Measurements from ENCODE around the gene MMEL1. TPM values are rescaled to one million over a fixed set of nuclear protein-coding genes. Genes with fewer than 3 reads are reported as not detected.

Gene MMEL1
- total and polyA plus RNA-seq, 4 experiments from 2014 or later = 0.67 to 8.1 (median 3.2) TPM

- Mint-ChIP-seq H3K9me3 (no peaks in the 10 kb centered on the region), H3K27ac (peak overlapping the region in 2 of 7 donors; percentile 13 to 70), H3K36me3 (peaks cover under 1 to 14% of the 10 kb centered on the region in 2 donors), H3K27me3 (no peaks in the 10 kb centered on the region), H3K4me3 (no peak overlapping the region), H3K4me1 (peaks cover 0 to 4% (median 1%) of the 10 kb centered on the region in 4 donors)
- ChIA-PET POLR2A (ENCODE audit: partially characterized antibody) (interaction anchor here (0.6 to 6.3 kb wide), 2 partner anchors 18 to 953 kb away, joined by 3 to 59 read pairs; no protein-coding TSS in a partner anchor), CTCF (ENCODE audit: partially characterized antibody) (interaction anchor here (0.6 kb wide), 1 partner anchor 321 kb away, joined by 4 read pairs; no protein-coding TSS in a partner anchor)
- H3K4me1 ChIP-seq (ENCODE audit: insufficient read depth, low read length) = no peaks in the 10 kb centered on the region
- no peak for DNase-seq
- no peak overlapping the region for H3K27ac ChIP-seq (ENCODE audit: low read depth, low read length)
- H3K27me3 ChIP-seq (ENCODE audit: insufficient read depth, low read length) = no peaks in the 10 kb centered on the region
- intact Hi-C loops (cut with micrococcal nuclease) = no loop called here
- H3K36me3 ChIP-seq (ENCODE audit: insufficient read depth, low read length) = peaks cover 16% of the 10 kb centered on the region
- H3K4me3 ChIP-seq (ENCODE audit: low read length in 2 of 2) = no peak overlapping the region
- H3K9me3 ChIP-seq (ENCODE audit: control insufficient read depth in 1 of 2, low read length in 2 of 2) = no peaks in the 10 kb centered on the region
Observed at GRCh38 chr1:2566101-2567045, 66.4 kb downstream of the MMEL1 start.

- POLR2A ChIA-PET (ENCODE audit: partially characterized antibody) = interaction anchor here (1.6 to 11.5 kb wide), 3 partner anchors 9 to 19 kb away, joined by 13 to 145 read pairs (median 59); partner anchors contain the start of gene TNFRSF14
- CTCF ChIA-PET (ENCODE audit: partially characterized antibody) = interaction anchor here (1.2 kb wide), 1 partner anchor 20 kb away, joined by 3 read pairs; no protein-coding TSS in a partner anchor
- DNase-seq = no peak
Observed at GRCh38 chr1:2564815-2565374, 67.9 kb downstream of the MMEL1 start.

GRCh38 chr1:2564006-2564814 is 68.6 kb downstream of the MMEL1 start:
- Histone ChIP-seq H3K27me3 (ENCODE audit: insufficient read depth, low read length) (no peaks in the 10 kb centered on the region), H3K4me1 (ENCODE audit: insufficient read depth, low read length) (peaks cover under 1% of the 10 kb centered on the region), H3K27ac (ENCODE audit: low read depth, low read length) (no peak overlapping the region), H3K9me3 (ENCODE audit: control insufficient read depth in 1 of 2, low read length in 2 of 2) (no peaks in the 10 kb centered on the region), H3K36me3 (ENCODE audit: insufficient read depth, low read length) (peaks cover 19% of the 10 kb centered on the region), H3K4me3 (ENCODE audit: low read length in 2 of 2) (no peak overlapping the region)
- ChIA-PET POLR2A (ENCODE audit: partially characterized antibody) (interaction anchor here (1.6 to 11.5 kb wide), 3 partner anchors 9 to 20 kb away, joined by 13 to 145 read pairs (median 59); partner anchors contain the start of gene TNFRSF14), CTCF (ENCODE audit: partially characterized antibody) (interaction anchor here (1.2 kb wide), 1 partner anchor 21 kb away, joined by 3 read pairs; no protein-coding TSS in a partner anchor)
- no peak for DNase-seq
- Mint-ChIP-seq H3K27ac (peak overlapping the region in 1 of 7 donors; percentile 35), H3K27me3 (no peaks in the 10 kb centered on the region), H3K4me1 (peaks cover 0 to 7% (median 4%) of the 10 kb centered on the region in 4 donors), H3K9me3 (no peaks in the 10 kb centered on the region), H3K36me3 (peaks cover 4 to 25% of the 10 kb centered on the region in 2 donors), H3K4me3 (no peak overlapping the region)
- intact Hi-C loops (cut with micrococcal nuclease) = no loop called here

More at GRCh38 chr1:2564815-2565374, 67.9 kb downstream of the MMEL1 start:
- Histone ChIP-seq H3K4me1 (ENCODE audit: insufficient read depth, low read length) (no peaks in the 10 kb centered on the region), H3K4me3 (ENCODE audit: low read length in 2 of 2) (no peak overlapping the region), H3K27ac (ENCODE audit: low read depth, low read length) (no peak overlapping the region), H3K36me3 (ENCODE audit: insufficient read depth, low read length) (peaks cover 19% of the 10 kb centered on the region), H3K9me3 (ENCODE audit: control insufficient read depth in 1 of 2, low read length in 2 of 2) (no peaks in the 10 kb centered on the region), H3K27me3 (ENCODE audit: insufficient read depth, low read length) (no peaks in the 10 kb centered on the region)
- intact Hi-C loops (cut with micrococcal nuclease) = no loop called here
- Mint-ChIP-seq H3K9me3 (no peaks in the 10 kb centered on the region), H3K4me3 (no peak overlapping the region), H3K4me1 (peaks cover 0 to 6% (median 3%) of the 10 kb centered on the region in 4 donors), H3K27me3 (no peaks in the 10 kb centered on the region), H3K36me3 (peaks cover 4 to 23% of the 10 kb centered on the region in 2 donors), H3K27ac (peak overlapping the region in 1 of 7 donors; percentile 24)

GRCh38 chr1:2563205-2563604 is 69.6 kb downstream of the MMEL1 start:
- ChIA-PET CTCF (ENCODE audit: partially characterized antibody) (interaction anchor here (2.5 kb wide), 1 partner anchor 14 kb away, joined by 16 read pairs; no protein-coding TSS in a partner anchor), POLR2A (ENCODE audit: partially characterized antibody) (interaction anchor here (2.2 to 11.5 kb wide), 4 partner anchors 14 to 21 kb away, joined by 13 to 145 read pairs (median 36); no protein-coding TSS in a partner anchor)
- Histone ChIP-seq H3K4me3 (ENCODE audit: low read length in 2 of 2) (no peak overlapping the region), H3K27ac (ENCODE audit: low read depth, low read length) (no peak overlapping the region), H3K27me3 (ENCODE audit: insufficient read depth, low read length) (no peaks in the 10 kb centered on the region), H3K36me3 (ENCODE audit: insufficient read depth, low read length) (peaks cover 29% of the 10 kb centered on the region), H3K9me3 (ENCODE audit: control insufficient read depth in 1 of 2, low read length in 2 of 2) (no peaks in the 10 kb centered on the region), H3K4me1 (ENCODE audit: insufficient read depth, low read length) (peaks cover 11% of the 10 kb centered on the region)
- peaks cover 4 to 28% of the 10 kb centered on the region in 2 donors for H3K36me3 Mint-ChIP-seq
- no peaks in the 10 kb centered on the region for H3K27me3 Mint-ChIP-seq
- H3K4me3 Mint-ChIP-seq = no peak overlapping the region
- H3K9me3 Mint-ChIP-seq = no peaks in the 10 kb centered on the region
- no peak for DNase-seq
- H3K27ac Mint-ChIP-seq = no peak overlapping the region
- peaks cover 0 to 14% (median 7%) of the 10 kb centered on the region in 4 donors for H3K4me1 Mint-ChIP-seq
- intact Hi-C loops (cut with micrococcal nuclease) = no loop called here

- H3K4me1 ChIP-seq (ENCODE audit: insufficient read depth, low read length) = peaks cover 21% of the 10 kb centered on the region
- no peaks in the 10 kb centered on the region for H3K27me3 ChIP-seq (ENCODE audit: insufficient read depth, low read length)
- H3K4me3 ChIP-seq (ENCODE audit: low read length in 2 of 2) = no peak overlapping the region
- ChIA-PET CTCF (ENCODE audit: partially characterized antibody) (interaction anchor here (1.0 to 3.1 kb wide), 11 partner anchors 9 to 147 kb away, joined by 3 to 24 read pairs (median 5); partner anchors contain the start of gene PRXL2B), POLR2A (ENCODE audit: partially characterized antibody) (interaction anchor here (0.9 to 11.5 kb wide), 9 partner anchors 10 to 149 kb away, joined by 3 to 145 read pairs (median 8); partner anchors contain the start of gene PANK4)
- Mint-ChIP-seq H3K36me3 (peaks cover 4 to 28% of the 10 kb centered on the region in 2 donors), H3K9me3 (no peaks in the 10 kb centered on the region), H3K4me3 (no peak overlapping the region), H3K4me1 (peaks cover 0 to 23% (median 10%) of the 10 kb centered on the region in 4 donors), H3K27me3 (no peaks in the 10 kb centered on the region), H3K27ac (peak overlapping the region in 2 of 7 donors; percentile 35 to 40)
- intact Hi-C loops (cut with micrococcal nuclease) = no loop called here
- no peak for DNase-seq
- no peaks in the 10 kb centered on the region for H3K9me3 ChIP-seq (ENCODE audit: control insufficient read depth in 1 of 2, low read length in 2 of 2)
- H3K36me3 ChIP-seq (ENCODE audit: insufficient read depth, low read length) = peaks cover 33% of the 10 kb centered on the region
- peak overlapping the region; percentile 15 for H3K27ac ChIP-seq (ENCODE audit: low read depth, low read length)
Observed at GRCh38 chr1:2561898-2562895, 70.6 kb downstream of the MMEL1 start.
